Urinary bladder (tissue), 4 donors: ENCODE measurements around the gene AOX1. TPM values are rescaled to one million over a fixed set of nuclear protein-coding genes. Genes with fewer than 3 reads are reported as not detected.
"Not testable (repeated sequence)": the region's sequence is repeated elsewhere in the genome, so short reads cannot be mapped to it uniquely, and the experiment has no call there.

Experiments
- DNase-seq: peaks from one replicate; pipeline ENCODE4 v3.0.0-alpha.2; 2015; ENCODE audit errors: extremely low spot score
- H3K27ac ChIP-seq: one replicate; pipeline ENCODE4 v1.5.1; 2013; ENCODE audit warnings: low read depth, mild to moderate bottlenecking, moderate library complexity
- H3K36me3 ChIP-seq: one replicate; pipeline ENCODE4 v1.6.1; 2013; ENCODE audit warnings: mild to moderate bottlenecking, moderate library complexity; ENCODE audit not compliant: insufficient read depth
- H3K4me1 ChIP-seq: one replicate; pipeline ENCODE4 v1.6.1; 2013; ENCODE audit warnings: mild to moderate bottlenecking, moderate library complexity; ENCODE audit not compliant: insufficient read depth
- H3K4me3 ChIP-seq: one replicate; pipeline ENCODE4 v1.5.1; 2013; ENCODE audit warnings: low read depth, low read length
- WGBS: extraction: QIAGEN DNeasy Blood & Tissue Kit; methylation state at CpG from one replicate; pipeline ENCODE4 v1.1.7; 2013; 5-methylcytosine and 5-hydroxymethylcytosine counted together
- polyA plus RNA-seq: library from polyadenylated mRNA; stranded (reverse); fragments of 200-250 nt; gene quantifications from one replicate; pipeline ENCODE4 v1.2.3, GENCODE V29; 2013
- total RNA-seq: library from RNA; depleted of rRNA; stranded (reverse); fragments of >200 nt; gene quantifications from one replicate; pipeline ENCODE4 v1.2.3, GENCODE V29; 2014
- donor health status: healthy with polysubstance abuse.
- donor health status: healthy.

Gene AOX1
- total RNA-seq (6.0 TPM), polyA plus RNA-seq (140 TPM)

GRCh38 chr2:200585730-200586643, at the start of gene AOX1:
Gene AOX1 (plus strand): TSS chr2:200586014. CDS start chr2:200586109, 95 bp downstream.
- 2% methylated on average over 62 of the region's 62 CpGs for WGBS
- H3K4me3 ChIP-seq = peak within 1 kb of the TSS; percentile 57
- H3K4me1 ChIP-seq = no peaks in the 10 kb centered on the region
- DNase-seq = no peak
- peak within 1 kb of the TSS; percentile 60 for H3K27ac ChIP-seq
- no peaks in the 10 kb centered on the region for H3K36me3 ChIP-seq

- no peaks in the 10 kb centered on the region for H3K4me1 ChIP-seq
- no peak overlapping the region for H3K27ac ChIP-seq
- H3K36me3 ChIP-seq = no peaks in the 10 kb centered on the region
- 89% methylated on average over 1 of the region's 1 CpG for WGBS
- H3K4me3 ChIP-seq = no peak overlapping the region
- DNase-seq = no peak
Measured at GRCh38 chr2:200538139-200538538, 47.7 kb upstream of the AOX1 start.

GRCh38 chr2:200540793-200541192, 45.0 kb upstream of the AOX1 start:
- no peak for DNase-seq
- Histone ChIP-seq H3K36me3 (no peaks in the 10 kb centered on the region), H3K4me1 (no peaks in the 10 kb centered on the region), H3K27ac (no peak overlapping the region), H3K4me3 (no peak overlapping the region)

- not testable (repeated sequence) for H3K4me1 ChIP-seq, H3K4me3 ChIP-seq, H3K27ac ChIP-seq, H3K36me3 ChIP-seq, DNase-seq
- WGBS = 99% methylated on average over 12 of the region's 12 CpGs
Measured at GRCh38 chr2:200566596-200566995, 19.2 kb upstream of the AOX1 start.

GRCh38 chr2:200567932-200568331, 17.9 kb upstream of the AOX1 start:
- no peak for DNase-seq
- no peaks in the 10 kb centered on the region for H3K36me3 ChIP-seq
- 96% methylated on average over 3 of the region's 3 CpGs for WGBS
- no peak overlapping the region for H3K4me3 ChIP-seq
- H3K4me1 ChIP-seq = no peaks in the 10 kb centered on the region
- no peak overlapping the region for H3K27ac ChIP-seq

- H3K36me3 ChIP-seq = no peaks in the 10 kb centered on the region
- 93% methylated on average over 2 of the region's 2 CpGs for WGBS
- no peaks in the 10 kb centered on the region for H3K4me1 ChIP-seq
- H3K4me3 ChIP-seq = no peak overlapping the region
- no peak for DNase-seq
- no peak overlapping the region for H3K27ac ChIP-seq
Measured at GRCh38 chr2:200575957-200576356, 9.9 kb upstream of the AOX1 start.

- WGBS = 98% methylated on average over 3 of the region's 3 CpGs
- H3K27ac ChIP-seq = no peak overlapping the region
- H3K36me3 ChIP-seq = no peaks in the 10 kb centered on the region
Measured at GRCh38 chr2:200577027-200577426, 8.8 kb upstream of the AOX1 start.

GRCh38 chr2:200578778-200579177, 7.0 kb upstream of the AOX1 start:
- 40% methylated on average over 1 of the region's 1 CpG for WGBS
- Histone ChIP-seq H3K36me3 (no peaks in the 10 kb centered on the region), H3K27ac (no peak overlapping the region)

More at GRCh38 chr2:200577027-200577426, 8.8 kb upstream of the AOX1 start:
- Histone ChIP-seq H3K4me3 (no peak overlapping the region), H3K4me1 (no peaks in the 10 kb centered on the region)
- DNase-seq = no peak

GRCh38 chr2:200584639-200585038, 1.2 kb upstream of the AOX1 start:
- no peak for DNase-seq
- 89% methylated on average over 3 of the region's 3 CpGs for WGBS
- H3K27ac ChIP-seq = no peak overlapping the region
- H3K4me1 ChIP-seq = no peaks in the 10 kb centered on the region
- H3K36me3 ChIP-seq = no peaks in the 10 kb centered on the region
- H3K4me3 ChIP-seq = no peak overlapping the region

More at GRCh38 chr2:200578778-200579177, 7.0 kb upstream of the AOX1 start:
- DNase-seq = no peak
- H3K4me1 ChIP-seq = no peaks in the 10 kb centered on the region
- no peak overlapping the region for H3K4me3 ChIP-seq

GRCh38 chr2:200585340-200585729, 479 bp upstream of the AOX1 start:
- H3K36me3 ChIP-seq = no peaks in the 10 kb centered on the region
- no peaks in the 10 kb centered on the region for H3K4me1 ChIP-seq
- peak overlapping the region; percentile 57 for H3K4me3 ChIP-seq
- WGBS = 8% methylated on average over 2 of the region's 2 CpGs
- H3K27ac ChIP-seq = no peak overlapping the region
- no peak for DNase-seq

GRCh38 chr2:200586644-200586975, 796 bp downstream of the AOX1 start:
- Histone ChIP-seq H3K36me3 (no peaks in the 10 kb centered on the region), H3K4me3 (peak overlapping the region; percentile 57), H3K27ac (peak overlapping the region; percentile 60), H3K4me1 (no peaks in the 10 kb centered on the region)
- WGBS = 49% methylated on average over 9 of the region's 9 CpGs
- no peak for DNase-seq

- H3K27ac ChIP-seq = no peak overlapping the region
- 97% methylated on average over 9 of the region's 9 CpGs for WGBS
- H3K36me3 ChIP-seq = no peaks in the 10 kb centered on the region
- H3K4me3 ChIP-seq = no peak overlapping the region
- no peaks in the 10 kb centered on the region for H3K4me1 ChIP-seq
- DNase-seq = no peak
Measured at GRCh38 chr2:200587007-200587616, 1.3 kb downstream of the AOX1 start.

- Histone ChIP-seq H3K36me3 (no peaks in the 10 kb centered on the region), H3K4me1 (no peaks in the 10 kb centered on the region), H3K27ac (no peak overlapping the region), H3K4me3 (no peak overlapping the region)
- WGBS = 90% methylated on average over 4 of the region's 4 CpGs
- no peak for DNase-seq
Measured at GRCh38 chr2:200588076-200588678, 2.4 kb downstream of the AOX1 start.

- Histone ChIP-seq H3K4me1 (no peaks in the 10 kb centered on the region), H3K27ac (no peak overlapping the region), H3K4me3 (no peak overlapping the region), H3K36me3 (no peaks in the 10 kb centered on the region)
- DNase-seq = no peak
Measured at GRCh38 chr2:200590090-200590489, 4.3 kb downstream of the AOX1 start.
